ENCODE measurements around the gene GPR156. TPM values are rescaled to one million over a fixed set of nuclear protein-coding genes. Genes with fewer than 3 reads are reported as not detected.

The GPR156 gene
- total RNA-seq, 1 donor from 2014 or later = 1.4 TPM

GRCh38 chr3:120125992-120126391, 159.0 kb downstream of the GPR156 start:
- TF ChIP-seq, protein P1, sequence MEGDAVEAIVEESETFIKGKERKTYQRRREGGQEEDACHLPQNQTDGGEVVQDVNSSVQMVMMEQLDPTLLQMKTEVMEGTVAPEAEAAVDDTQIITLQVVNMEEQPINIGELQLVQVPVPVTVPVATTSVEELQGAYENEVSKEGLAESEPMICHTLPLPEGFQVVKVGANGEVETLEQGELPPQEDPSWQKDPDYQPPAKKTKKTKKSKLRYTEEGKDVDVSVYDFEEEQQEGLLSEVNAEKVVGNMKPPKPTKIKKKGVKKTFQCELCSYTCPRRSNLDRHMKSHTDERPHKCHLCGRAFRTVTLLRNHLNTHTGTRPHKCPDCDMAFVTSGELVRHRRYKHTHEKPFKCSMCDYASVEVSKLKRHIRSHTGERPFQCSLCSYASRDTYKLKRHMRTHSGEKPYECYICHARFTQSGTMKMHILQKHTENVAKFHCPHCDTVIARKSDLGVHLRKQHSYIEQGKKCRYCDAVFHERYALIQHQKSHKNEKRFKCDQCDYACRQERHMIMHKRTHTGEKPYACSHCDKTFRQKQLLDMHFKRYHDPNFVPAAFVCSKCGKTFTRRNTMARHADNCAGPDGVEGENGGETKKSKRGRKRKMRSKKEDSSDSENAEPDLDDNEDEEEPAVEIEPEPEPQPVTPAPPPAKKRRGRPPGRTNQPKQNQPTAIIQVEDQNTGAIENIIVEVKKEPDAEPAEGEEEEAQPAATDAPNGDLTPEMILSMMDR (conservative IDR thresholded peaks at IDR 0.05; ENCODE audit: low read depth, low read length) = no peak
- no peak overlapping the region for H3K4me3 ChIP-seq (ENCODE audit: low read depth, low read length)
- no peak for DNase-seq (ENCODE audit: low read depth)

DNA sequence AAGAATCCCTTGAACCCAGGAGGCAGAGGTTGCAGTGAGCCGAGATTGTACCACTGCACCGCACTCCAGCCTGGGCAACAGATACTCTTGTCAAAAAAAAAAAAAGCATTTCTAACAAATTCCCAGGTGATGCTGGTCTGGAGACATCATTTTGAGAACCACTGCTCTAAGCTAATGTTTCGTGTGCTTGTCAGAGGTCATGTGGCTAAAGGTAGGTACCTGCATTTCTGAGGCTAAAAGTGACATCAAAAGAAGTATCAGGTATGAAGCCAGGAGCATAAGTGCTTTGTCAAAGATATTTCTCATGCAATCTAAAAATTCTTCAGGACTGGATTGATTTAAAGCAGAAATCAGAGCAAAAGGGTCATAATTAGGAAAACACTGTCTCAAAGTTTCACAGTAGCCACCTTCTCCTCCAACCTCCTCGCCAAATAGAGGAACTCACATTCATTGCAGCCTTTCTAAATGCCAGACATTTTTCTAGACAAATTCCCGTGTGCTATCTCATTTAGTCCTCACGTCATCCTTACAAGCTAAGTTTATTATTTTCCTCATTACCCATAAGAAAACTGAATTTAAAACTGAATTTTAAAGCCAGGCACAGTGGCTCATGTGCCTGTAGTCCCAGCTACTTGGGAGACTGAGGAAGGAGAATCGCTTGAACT, 165.0 kb downstream of the GPR156 start:
- DNase-seq (ENCODE audit: low read depth) = no peak
- TF ChIP-seq, protein P1 (conservative IDR thresholded peaks at IDR 0.05; ENCODE audit: low read depth, low read length) = no peak
- no peak overlapping the region for H3K4me3 ChIP-seq (ENCODE audit: low read depth, low read length)

Other genes with a start within 250 kb of the GPR156 start
- gene GSK3B, start 190.8 kb downstream of the GPR156 start, total RNA-seq = 28.8 and 31.7 TPM in 2 replicates
- gene LRRC58, start 64.1 kb upstream of the GPR156 start, total RNA-seq = 20.5 and 21.0 TPM in 2 replicates
- gene FSTL1, start 165.8 kb upstream of the GPR156 start, total RNA-seq = 179 and 235 TPM in 2 replicates

All from epithelial cell of proximal tubule (primary cell).